PC-3 (cell line): ENCODE results near the gene DGKZ. TPM values are rescaled to one million over a fixed set of nuclear protein-coding genes. Genes with fewer than 3 reads are reported as not detected.

Source experiments
- ATAC-seq: fragments of 200-7000 bp; cut with Tn5 transposase; 2 replicates; pipeline ENCODE4 v1.9.1; 2020; ENCODE audit warnings: mild to moderate bottlenecking, moderate library complexity
- BruUV-seq: library from RNA; stranded (reverse); fragments of 400-500 nt; replicated peaks from 2 replicates; lab custom pipeline; 2021; lab: Mats Ljungman, UMichigan
- CTCF ChIA-PET: fragments of 300-600 bp; sonication (Branson Sonifier 250); formaldehyde crosslinking; loops from one replicate; lab custom pipeline; 2022; ENCODE audit warnings: antibody characterized with exemption; lab: Charles Lee
- POLR2A ChIA-PET: fragments of 300-600 bp; sonication (Branson Sonifier 250); formaldehyde crosslinking; loops from one replicate; lab custom pipeline; 2022; ENCODE audit warnings: antibody characterized with exemption; ENCODE audit not compliant: unreplicated experiment; lab: Charles Lee
- DNase-seq: peaks from one replicate; pipeline ENCODE4 v3.0.0-alpha.2; 2015
- H2AFZ ChIP-seq: fragments of 300-600 bp; sonication (generic); 2 replicates; pipeline ENCODE4 v1.6.0; 2016; ENCODE audit warnings: antibody characterized with exemption, low read length
- H3F3A ChIP-seq: fragments of 300-600 bp; sonication (generic); one replicate; pipeline ENCODE4 v1.6.0; 2017; ENCODE audit warnings: antibody characterized with exemption, low read length, control low read depth, mild to moderate bottlenecking; ENCODE audit not compliant: unreplicated experiment
- H3K27ac ChIP-seq: fragments of 300-600 bp; sonication (generic); 2 replicates; pipeline ENCODE4 v1.5.1; 2016; ENCODE audit warnings: mild to moderate bottlenecking, low read length
- H3K27me3 ChIP-seq: fragments of 300-600 bp; sonication (generic); 2 replicates; pipeline ENCODE4 v1.6.1; 2016; ENCODE audit warnings: low read length, mixed read lengths
- H3K36me3 ChIP-seq: fragments of 300-600 bp; sonication (generic); 2 replicates; pipeline ENCODE4 v1.6.1; 2016; ENCODE audit warnings: low read depth, mixed run types, low read length, mixed read lengths
- H3K4me1 ChIP-seq: fragments of 300-600 bp; sonication (generic); 2 replicates; pipeline ENCODE4 v1.5.1; 2016; ENCODE audit warnings: low read length; ENCODE audit not compliant: insufficient read depth
- H3K4me2 ChIP-seq: fragments of 300-600 bp; sonication (generic); 2 replicates; pipeline ENCODE4 v1.6.0; 2016; ENCODE audit warnings: low read length
- H3K4me3 ChIP-seq: fragments of 300-600 bp; sonication (generic); 2 replicates; pipeline ENCODE4 v1.5.1; 2016; ENCODE audit warnings: mild to moderate bottlenecking, low read length, mixed read lengths
- H3K79me2 ChIP-seq: fragments of 300-600 bp; sonication (generic); 2 replicates; pipeline ENCODE4 v1.6.1; 2017; ENCODE audit warnings: low read length, mixed read lengths
- H3K9ac ChIP-seq: fragments of 300-600 bp; sonication (generic); 2 replicates; pipeline ENCODE4 v1.6.0; 2016; ENCODE audit warnings: mild to moderate bottlenecking, low read length
- H3K9me2 ChIP-seq: fragments of 300-600 bp; sonication (generic); replicated peaks from 2 replicates; pipeline ENCODE4 v1.6.1; 2016; ENCODE audit warnings: mixed run types, low read length, mixed read lengths
- H3K9me3 ChIP-seq: fragments of 300-600 bp; sonication (generic); 2 replicates; pipeline ENCODE4 v1.6.1; 2016; ENCODE audit warnings: low read length, mixed read lengths
- H4K20me1 ChIP-seq: fragments of 300-600 bp; sonication (generic); 2 replicates; pipeline ENCODE4 v1.6.1; 2016; ENCODE audit warnings: low read length, mixed read lengths
- EZH2 ChIP-seq: fragments of 300-600 bp; sonication (generic); IDR thresholded peaks from one replicate; pipeline ENCODE4 v1.6.1; 2017; ENCODE audit warnings: antibody characterized with exemption, mild to moderate bottlenecking, low read length; ENCODE audit not compliant: unreplicated experiment
- EZH2phosphoT487 ChIP-seq: fragments of 300-600 bp; sonication (generic); IDR thresholded peaks from 2 replicates; pipeline ENCODE4 v1.6.1; 2018; ENCODE audit warnings: mild to moderate bottlenecking, antibody characterized with exemption, low read length, borderline replicate concordance
- intact Hi-C: fragments of 100-400 bp; cut with micrococcal nuclease; formaldehyde crosslinking; loops from 2 replicates; pipeline ENCODE4 v1.9.0; 2023
- total RNA-seq: library from RNA; depleted of rRNA; stranded (reverse); fragments of >200 nt; gene quantifications from 2 replicates; pipeline ENCODE4 v1.2.3, GENCODE V29; 2014
- TF ChIP-seq, protein P1 (sequence below): fragments of 300-600 bp; sonication (generic); conservative IDR thresholded peaks from 2 replicates; pipeline ENCODE4 v1.5.1; 2017; ENCODE audit warnings: antibody characterized with exemption, low read depth, mild to moderate bottlenecking, low read length

Gene DGKZ
- total RNA-seq, 1 experiment from 2014 or later, result 70.2 TPM

- no peak for TF ChIP-seq EZH2phosphoT487
- CTCF ChIA-PET, result interaction anchor here (0.5 to 0.8 kb wide), 3 partner anchors 21 to 61 kb away, joined by 3 to 6 read pairs (median 4); no protein-coding TSS in a partner anchor
- Histone ChIP-seq H3K4me3 (no peak overlapping the region), H3K36me3 (no peaks in the 10 kb centered on the region), H3F3A (no peaks in the 10 kb centered on the region), H3K4me2 (no peak overlapping the region), H3K9me3 (no peaks in the 10 kb centered on the region), H3K9me2 (no peaks in the 10 kb centered on the region), H3K79me2 (no peaks in the 10 kb centered on the region), H2AFZ (no peak overlapping the region), H3K9ac (no peak overlapping the region), H4K20me1 (no peaks in the 10 kb centered on the region), H3K27me3 (no peaks in the 10 kb centered on the region), H3K4me1 (peaks cover 15% of the 10 kb centered on the region), H3K27ac (no peak overlapping the region)
- intact Hi-C loops, result no loop called here
- peak; percentile 99 for ATAC-seq
- POLR2A ChIA-PET, result interaction anchor here (0.6 kb wide), 1 partner anchor 180 kb away, joined by 3 read pairs; the partner anchor contains the start of gene AMBRA1
- peak; percentile 74 for DNase-seq
- BruUV-seq, result no TSS peak
Measured at GRCh38 chr11:46413760-46414465, 66.7 kb downstream of the DGKZ start.

DNA sequence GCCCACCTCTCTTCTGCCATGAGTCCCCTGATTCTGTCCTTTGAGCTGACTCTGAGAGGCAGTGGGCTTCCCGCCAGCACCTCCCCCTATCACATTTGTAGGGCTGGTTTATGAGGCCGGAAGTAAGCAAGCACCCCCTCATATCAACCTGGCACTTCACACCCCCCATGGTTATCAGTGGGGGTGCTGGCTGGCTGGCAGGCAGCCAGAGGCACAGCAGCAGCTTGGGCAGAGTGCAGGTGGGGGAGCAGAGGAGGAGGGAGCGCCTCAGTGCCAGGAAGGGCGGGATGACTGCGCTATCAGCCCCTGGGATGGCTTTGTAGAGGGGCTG, 67.2 kb downstream of the DGKZ start:
- ATAC-seq, result no peak
- ChIA-PET POLR2A (no interaction called here), CTCF (no interaction called here)
- H3K9me2 ChIP-seq, result no peaks in the 10 kb centered on the region
- H4K20me1 ChIP-seq, result no peaks in the 10 kb centered on the region
- no peak overlapping the region for H3K27ac ChIP-seq
- no peak for DNase-seq
- no peak overlapping the region for H3K4me2 ChIP-seq
- peaks cover 15% of the 10 kb centered on the region for H3K4me1 ChIP-seq
- TF ChIP-seq, protein P1, sequence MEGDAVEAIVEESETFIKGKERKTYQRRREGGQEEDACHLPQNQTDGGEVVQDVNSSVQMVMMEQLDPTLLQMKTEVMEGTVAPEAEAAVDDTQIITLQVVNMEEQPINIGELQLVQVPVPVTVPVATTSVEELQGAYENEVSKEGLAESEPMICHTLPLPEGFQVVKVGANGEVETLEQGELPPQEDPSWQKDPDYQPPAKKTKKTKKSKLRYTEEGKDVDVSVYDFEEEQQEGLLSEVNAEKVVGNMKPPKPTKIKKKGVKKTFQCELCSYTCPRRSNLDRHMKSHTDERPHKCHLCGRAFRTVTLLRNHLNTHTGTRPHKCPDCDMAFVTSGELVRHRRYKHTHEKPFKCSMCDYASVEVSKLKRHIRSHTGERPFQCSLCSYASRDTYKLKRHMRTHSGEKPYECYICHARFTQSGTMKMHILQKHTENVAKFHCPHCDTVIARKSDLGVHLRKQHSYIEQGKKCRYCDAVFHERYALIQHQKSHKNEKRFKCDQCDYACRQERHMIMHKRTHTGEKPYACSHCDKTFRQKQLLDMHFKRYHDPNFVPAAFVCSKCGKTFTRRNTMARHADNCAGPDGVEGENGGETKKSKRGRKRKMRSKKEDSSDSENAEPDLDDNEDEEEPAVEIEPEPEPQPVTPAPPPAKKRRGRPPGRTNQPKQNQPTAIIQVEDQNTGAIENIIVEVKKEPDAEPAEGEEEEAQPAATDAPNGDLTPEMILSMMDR, result no peak
- TF ChIP-seq EZH2 (no peak), EZH2phosphoT487 (no peak)
- no peaks in the 10 kb centered on the region for H3K9me3 ChIP-seq
- no peaks in the 10 kb centered on the region for H3K36me3 ChIP-seq
- no peaks in the 10 kb centered on the region for H3K27me3 ChIP-seq
- no TSS peak for BruUV-seq
- H2AFZ ChIP-seq, result no peak overlapping the region
- no peak overlapping the region for H3K4me3 ChIP-seq
- no peaks in the 10 kb centered on the region for H3F3A ChIP-seq
- H3K9ac ChIP-seq, result no peak overlapping the region
- no peaks in the 10 kb centered on the region for H3K79me2 ChIP-seq
- intact Hi-C loops, result no loop called here

GRCh38 chr11:46414879-46415278, 67.6 kb downstream of the DGKZ start:
- no peak for DNase-seq
- TF ChIP-seq, protein P1, result no peak
- TF ChIP-seq EZH2, result no peak
- no peak for TF ChIP-seq EZH2phosphoT487
- H3K9me2 ChIP-seq, result no peaks in the 10 kb centered on the region
- BruUV-seq, result no TSS peak
- H3K9me3 ChIP-seq, result no peaks in the 10 kb centered on the region
- no peak overlapping the region for H3K4me2 ChIP-seq
- no peaks in the 10 kb centered on the region for H3K36me3 ChIP-seq
- no peak overlapping the region for H3K9ac ChIP-seq
- POLR2A ChIA-PET, result no interaction called here
- peaks cover 15% of the 10 kb centered on the region for H3K4me1 ChIP-seq
- CTCF ChIA-PET, result no interaction called here
- H3K27me3 ChIP-seq, result no peaks in the 10 kb centered on the region
- no peaks in the 10 kb centered on the region for H3K79me2 ChIP-seq
- H2AFZ ChIP-seq, result no peak overlapping the region
- H3K4me3 ChIP-seq, result no peak overlapping the region
- intact Hi-C loops, result no loop called here
- H3F3A ChIP-seq, result no peaks in the 10 kb centered on the region
- ATAC-seq, result no peak
- no peak overlapping the region for H3K27ac ChIP-seq
- H4K20me1 ChIP-seq, result no peaks in the 10 kb centered on the region
